Mucosa of gallbladder (tissue), 1 donor: ENCODE data around the gene TAF1B. TPM values are rescaled to one million over a fixed set of nuclear protein-coding genes. Genes with fewer than 3 reads are reported as not detected.
A peak's percentile ranks its signal among the peaks of the same experiment; 100 is the strongest.

Source experiments
- DNase-seq: peaks from one replicate; pipeline ENCODE4 v3.0.0-alpha.2; 2020; ENCODE audit warnings: low spot score
- total RNA-seq: library from RNA; stranded (reverse); gene quantifications from one replicate; pipeline ENCODE4 v1.2.1, GENCODE V29; 2021
- donor health status: DM: no; HTN: no; CAD: no.

TAF1B gene
- total RNA-seq, 1 donor from 2014 or later, result 14.8 TPM

DNA sequence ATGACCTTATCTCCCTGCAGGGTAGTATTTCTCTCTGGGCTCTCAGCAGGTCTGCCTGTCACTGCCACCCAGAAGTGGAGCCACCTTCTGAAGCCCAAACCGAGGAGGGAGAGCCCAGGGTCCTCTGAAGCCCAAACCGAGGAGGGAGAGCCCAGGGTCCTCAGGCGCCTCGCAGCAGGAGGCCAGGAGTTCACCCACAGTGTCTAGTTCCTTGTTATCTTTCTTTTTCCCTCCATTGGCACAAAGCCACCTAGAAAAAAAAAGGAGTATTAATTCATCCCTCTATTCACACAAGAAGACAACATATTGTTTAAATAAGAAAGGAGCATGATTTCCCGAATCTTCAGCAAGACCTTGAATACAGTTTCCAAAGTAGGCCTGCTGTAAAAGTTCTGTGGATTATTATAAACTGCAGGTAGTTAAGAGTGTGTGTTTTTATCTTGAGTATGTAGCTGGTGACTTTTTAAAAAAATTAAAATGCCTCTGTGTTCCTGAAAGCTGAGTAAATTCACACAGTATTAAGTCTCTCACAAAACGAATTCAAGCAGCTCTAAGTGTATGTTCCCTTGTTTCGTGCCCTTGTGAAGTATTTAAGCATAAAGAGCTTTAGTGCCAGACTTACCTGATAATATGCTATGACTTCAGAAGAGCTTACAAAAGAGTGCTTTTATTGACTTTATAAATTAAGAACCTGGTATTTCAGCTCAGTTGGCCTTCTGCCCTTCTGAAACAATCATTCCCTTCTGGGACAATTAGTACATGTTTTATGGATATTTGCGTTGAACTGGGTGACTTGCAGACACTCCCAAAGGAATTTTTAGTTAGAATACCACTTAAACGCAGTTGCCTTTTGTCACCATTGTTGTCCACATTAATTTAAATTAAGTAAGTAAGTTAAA lies 96.6 kb downstream of the TAF1B start:
- DNase-seq, result no peak

DNA sequence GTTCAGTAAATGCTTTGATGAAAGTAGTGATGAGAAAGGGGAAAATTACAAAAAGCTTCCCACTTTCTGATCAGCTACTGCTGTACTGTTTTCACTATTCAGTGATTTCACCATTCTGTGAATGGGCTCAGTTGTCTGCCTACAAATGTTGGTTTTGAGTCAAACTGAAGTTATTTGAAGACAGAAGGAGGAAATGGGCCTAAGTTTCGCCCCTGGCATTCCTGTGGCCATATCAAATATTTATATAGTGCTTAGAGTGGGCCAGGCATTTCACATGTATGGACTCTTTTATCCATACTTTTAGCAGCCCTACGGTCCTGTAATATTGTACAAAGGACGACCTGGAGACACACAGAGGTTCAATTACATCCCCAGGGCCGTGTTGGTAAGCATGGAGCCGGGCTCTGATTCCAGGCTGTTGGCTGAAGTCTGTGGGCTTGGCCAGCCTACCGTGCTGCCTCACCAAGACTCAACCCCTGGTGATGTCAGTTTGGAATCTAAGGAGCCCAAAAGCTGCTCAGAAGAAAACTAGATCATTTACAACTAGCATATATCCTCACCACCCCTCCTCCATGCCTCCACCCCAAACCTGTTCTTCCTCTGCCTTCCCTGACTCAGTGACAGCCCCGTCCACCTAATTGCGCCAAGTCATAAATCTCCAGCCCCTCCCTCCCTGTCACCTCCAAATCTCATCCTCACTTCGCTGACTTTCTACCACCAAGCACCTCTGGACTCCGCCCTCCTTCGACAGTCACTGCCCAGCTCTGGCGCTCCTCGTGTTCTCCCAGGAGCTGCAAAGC lies 98.1 kb downstream of the TAF1B start:
- no peak for DNase-seq

DNA sequence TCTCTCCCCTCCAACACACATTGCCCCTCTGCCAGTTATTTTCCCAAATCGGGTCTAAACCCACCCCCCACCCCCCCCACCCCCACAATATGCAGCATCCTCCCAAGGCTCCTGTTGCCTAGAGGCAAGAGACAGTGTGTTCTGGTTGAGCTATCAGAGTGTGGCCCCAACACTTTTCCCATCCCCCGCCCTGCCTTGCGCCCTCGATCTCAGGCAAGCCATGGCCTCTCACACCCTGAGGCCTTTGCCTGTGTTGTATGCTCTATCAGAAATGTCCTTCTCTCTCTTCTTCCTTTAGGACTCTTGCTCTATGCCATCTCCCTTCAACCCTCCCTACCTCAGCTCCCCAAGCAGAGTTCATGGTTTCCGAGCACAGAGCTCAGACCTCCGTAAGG lies 98.7 kb downstream of the TAF1B start:
- no peak for DNase-seq

DNA sequence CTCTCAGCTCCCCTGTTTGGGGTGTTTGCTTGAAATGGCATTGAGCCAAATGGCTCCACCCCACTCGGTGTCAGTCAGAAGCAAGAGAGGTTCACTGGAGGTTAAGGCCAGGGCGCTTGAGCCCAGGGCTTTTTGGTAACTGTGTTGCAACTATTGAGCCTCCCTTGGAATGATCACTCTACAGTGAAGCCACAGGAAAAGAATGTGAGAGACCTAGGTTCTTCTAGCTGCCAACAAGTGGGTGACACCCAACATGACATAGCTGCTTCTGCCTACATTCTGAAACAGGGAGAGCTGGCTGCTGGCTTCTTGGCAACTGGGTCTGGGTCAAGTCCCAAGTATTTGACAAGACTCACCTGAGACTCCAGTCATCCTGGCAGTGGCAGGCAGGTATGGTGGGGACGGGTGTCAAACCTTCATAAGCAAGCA lies 101.1 kb downstream of the TAF1B start:
- DNase-seq, result no peak

DNA sequence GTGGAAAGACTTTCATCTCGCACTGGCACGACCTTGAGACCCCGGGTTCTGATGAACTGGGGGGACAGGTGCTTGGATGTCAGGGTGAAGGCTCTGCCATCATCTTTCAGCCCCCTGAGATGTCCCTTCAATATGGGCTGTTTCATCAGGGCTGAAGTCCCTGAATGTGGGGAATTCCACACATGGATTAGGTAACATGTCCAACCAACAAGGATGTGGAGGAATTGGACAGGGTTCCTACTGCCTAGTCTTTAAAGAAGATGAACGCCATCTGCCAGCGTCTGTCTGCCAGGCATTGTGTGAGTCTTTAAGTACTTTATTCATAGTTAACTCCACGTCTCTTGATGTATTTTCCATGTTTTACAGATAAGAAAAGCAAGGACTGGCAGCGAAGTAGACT lies 102.3 kb downstream of the TAF1B start:
- DNase-seq, result no peak

DNA sequence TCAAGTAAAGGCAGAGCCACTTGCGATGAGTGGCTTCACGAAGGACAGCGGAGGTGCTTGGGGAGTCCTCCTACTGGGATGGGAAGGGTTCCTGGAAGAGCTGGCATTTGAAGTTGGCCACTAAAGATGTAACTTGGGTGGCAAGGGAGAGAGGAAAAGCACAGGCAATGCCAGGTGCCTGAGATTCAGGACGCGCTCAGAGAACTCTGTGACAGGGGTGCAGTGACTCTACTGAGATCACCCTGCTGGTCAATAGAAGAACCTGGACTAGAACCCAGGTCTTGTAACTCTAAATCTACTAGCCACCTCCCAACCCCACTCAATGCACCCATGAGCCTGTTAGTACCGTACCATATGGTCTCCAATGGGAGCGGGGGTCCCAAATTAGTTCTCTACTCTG lies 102.8 kb downstream of the TAF1B start:
- no peak for DNase-seq

DNA sequence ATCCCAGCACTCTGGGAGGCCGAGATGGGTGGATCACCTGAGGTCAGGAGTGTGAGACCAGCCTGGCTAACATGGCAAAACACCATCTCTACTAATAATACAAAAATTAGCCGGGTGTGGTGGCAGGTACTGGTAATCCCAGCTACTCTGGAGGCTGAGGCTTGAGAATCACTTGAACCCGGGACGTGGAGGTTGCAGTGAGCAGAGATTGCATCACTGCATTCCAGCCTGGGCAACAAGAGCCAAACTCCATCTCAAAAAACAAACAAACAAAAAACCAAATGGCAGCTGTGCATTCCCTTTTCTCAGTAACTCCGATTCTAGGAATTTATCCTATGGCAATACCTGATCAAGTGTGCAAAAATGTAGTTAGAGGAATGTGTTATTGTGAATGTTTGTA lies 103.5 kb downstream of the TAF1B start:
- no peak for DNase-seq

DNA sequence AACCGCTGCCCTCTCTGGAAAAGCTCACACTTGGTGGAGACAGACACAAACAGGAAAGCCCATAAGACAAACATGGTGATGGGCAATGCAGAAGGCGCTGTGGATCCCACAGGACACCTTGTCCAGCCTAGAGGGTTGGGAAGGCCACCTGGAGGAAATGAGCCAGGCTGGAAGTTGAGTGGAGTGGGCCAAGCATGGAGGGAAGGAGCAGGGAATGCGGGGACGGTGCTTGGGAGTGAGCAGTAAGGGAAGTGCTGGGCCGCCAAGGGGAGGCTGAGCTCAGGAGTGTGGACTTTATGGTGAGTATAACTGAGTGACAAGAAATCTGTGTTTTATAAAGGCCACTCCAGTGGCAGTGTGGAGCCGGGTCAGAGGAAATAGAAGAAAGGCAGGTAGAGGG lies 105.4 kb downstream of the TAF1B start:
- DNase-seq, result no peak

DNA sequence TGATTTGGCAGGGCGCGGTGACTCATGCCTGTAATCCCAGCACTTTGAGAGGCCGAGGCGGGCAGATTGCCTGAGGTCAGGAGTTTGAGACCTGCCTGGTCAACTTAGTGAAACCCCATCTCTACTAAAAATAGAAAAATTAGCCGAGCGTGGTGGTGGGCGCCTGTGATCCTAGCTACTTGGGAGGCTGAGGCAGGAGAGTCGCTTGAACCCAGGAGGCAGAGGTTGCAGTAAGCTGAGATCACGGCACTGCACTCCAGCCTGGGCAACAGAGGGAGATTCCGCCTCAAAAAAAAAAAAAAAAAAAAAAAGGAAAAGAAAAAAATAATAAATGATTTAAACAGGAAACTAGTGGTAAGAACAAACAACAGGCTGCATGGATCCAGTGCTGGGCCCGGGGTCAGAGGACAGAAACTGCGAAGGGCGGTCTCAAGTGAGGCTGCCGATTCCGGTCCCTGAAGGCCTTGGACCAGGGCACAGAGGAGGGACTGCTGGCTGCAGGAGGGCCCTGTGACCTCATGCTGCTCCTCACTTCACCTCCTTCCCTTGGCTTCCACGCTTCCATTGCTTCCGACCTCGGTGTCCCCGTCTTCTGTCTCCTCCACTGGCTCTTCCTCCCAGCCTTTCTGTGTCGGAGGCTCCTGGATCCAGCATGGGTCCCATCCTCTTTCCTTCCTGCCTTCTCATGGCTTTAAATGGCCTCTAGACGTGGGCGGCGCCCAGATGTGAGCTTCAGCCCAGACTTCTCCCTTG lies 106.1 kb downstream of the TAF1B start:
- DNase-seq, result no peak

DNA sequence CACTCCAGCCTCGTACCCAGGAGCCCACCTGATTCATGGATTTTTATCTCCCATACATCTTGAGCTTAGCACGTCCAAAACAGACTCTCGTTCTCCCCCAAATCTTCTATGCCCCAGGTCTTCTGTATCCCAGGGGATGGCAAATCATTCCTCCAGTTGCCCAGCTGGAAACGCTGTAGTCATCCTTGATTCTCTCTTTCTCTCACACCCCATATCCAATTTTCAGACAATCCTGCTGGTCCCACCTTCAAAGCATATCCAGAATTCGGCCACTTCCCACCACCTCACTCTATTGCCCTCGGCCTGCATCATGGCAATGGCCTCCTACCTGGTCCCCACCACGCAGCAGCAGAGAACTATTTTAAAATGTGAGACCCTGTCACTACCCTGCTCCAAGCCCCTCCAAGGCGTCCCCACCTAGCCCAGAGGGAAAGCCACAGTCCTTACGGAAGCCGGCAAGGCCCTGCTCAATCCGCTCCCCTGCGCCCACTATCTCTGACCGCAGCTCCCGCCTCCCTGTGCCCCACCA lies 106.8 kb downstream of the TAF1B start:
- no peak for DNase-seq

DNA sequence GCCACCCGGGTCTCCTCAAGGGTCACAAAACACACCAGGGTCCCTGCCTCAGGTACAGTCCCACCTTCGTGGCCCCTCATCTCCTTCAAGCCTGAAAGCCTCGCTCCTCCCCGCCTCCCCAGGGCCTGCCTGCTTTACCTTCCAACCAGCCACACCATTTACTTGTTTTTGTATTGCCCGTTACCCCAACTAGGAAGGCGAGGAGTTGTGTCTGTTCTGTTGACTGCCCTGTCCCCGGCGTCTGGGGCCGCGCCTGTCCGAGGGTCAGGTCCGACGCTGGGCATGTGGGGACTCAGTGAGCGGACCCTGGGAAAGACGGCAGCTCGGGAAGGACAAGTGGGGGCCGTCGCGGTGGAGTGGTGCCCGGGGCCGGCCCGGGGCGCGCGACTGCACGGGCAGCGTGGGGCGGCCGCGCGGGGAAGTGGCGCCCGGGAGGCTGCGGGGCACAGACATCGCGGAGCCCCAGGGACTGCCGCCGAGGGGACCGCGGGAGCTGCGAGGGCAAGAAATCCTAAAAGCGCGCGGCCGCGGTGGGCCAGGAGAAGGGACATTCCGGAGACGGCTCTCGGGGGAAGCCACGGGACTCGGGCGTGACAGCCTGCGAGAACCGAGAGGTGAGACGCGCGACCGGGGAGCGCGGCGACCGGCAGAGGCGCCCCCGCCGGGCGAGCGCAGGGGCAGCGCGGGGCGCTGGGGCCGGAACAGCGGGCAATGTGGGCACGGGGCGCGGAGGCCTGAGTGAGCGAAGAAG lies 107.4 kb downstream of the TAF1B start:
- DNase-seq, result peak; percentile 22

DNA sequence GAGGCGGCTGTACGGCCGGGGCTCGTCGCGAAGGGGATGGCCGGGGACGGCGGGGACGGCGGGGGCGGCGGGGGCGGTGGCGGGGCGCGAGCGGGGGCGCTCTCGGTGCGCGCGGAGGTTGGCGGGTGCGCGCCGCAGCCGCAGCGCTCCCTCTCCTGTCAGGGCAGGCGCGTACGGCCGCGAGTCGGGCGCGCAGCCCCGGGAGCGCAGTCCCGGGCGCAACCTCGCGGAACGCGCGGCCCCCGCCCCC lies 107.9 kb downstream of the TAF1B start:
- DNase-seq, result no peak

DNA sequence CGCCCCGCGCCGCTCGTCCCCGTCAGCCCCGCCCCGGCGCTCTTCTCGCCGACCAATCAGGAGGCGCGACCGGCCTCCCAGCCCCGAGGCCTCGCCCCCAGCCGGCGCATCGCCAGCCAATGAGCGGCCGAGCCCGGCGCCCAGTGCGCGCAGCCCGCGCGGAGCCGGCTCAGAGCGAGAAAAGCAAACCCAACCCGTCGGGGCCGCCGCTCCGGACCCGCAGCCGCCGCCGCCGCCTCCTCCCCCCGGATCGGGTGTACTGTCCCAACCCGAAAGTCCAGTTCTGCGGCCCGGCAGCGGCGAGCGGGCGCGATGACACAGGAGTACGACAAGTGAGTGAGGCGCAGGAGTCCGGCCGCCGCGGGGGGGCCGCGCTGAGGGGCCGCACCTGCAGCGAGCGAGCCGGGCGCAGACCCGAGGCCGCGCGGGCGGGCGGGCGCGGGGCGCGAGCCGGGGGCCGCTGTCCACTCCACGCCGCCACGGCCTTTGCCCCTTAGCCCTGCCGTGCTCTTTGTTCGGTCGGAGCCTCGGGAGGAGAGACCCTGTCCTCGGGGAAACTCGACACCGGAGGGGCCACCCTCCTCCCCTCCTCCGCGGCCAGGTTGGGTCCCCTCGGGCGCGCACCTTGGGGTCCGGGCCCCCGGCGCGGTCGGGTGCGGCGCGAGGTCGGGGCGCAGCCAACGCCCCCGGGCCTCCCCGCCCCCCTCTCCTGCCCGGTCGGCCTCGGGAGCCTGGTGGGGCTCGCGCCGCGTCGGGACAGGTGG lies 108.4 kb downstream of the TAF1B start, which contains the start of gene GRHL1:
Gene GRHL1 (plus strand): TSS at position 172 of the 764 bp plus-strand sequence. CDS start 141 bp downstream, at position 313.
- DNase-seq, result peak; percentile 93

DNA sequence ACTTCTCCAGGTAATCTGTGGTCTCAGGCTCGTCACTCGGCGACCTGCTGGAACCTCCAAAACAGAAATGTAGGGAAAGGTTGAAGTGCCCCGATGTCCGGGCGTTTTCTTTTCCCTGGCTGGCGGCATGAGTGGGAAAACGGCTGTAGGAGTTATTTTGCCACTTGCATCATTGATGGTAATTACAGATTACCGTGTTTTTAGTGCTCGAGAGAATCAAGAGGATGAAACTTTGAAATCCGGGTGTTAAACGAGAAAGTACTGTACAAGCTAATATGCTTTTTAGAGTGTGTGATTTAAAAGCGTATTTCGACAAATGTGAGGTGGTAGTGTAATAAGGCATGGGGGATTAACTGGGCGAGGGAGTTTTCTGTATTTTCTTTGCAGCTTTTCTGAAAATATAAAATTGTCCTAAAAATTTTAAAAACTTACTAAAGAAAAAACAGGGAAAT lies 109.0 kb downstream of the TAF1B start:
- no peak for DNase-seq

DNA sequence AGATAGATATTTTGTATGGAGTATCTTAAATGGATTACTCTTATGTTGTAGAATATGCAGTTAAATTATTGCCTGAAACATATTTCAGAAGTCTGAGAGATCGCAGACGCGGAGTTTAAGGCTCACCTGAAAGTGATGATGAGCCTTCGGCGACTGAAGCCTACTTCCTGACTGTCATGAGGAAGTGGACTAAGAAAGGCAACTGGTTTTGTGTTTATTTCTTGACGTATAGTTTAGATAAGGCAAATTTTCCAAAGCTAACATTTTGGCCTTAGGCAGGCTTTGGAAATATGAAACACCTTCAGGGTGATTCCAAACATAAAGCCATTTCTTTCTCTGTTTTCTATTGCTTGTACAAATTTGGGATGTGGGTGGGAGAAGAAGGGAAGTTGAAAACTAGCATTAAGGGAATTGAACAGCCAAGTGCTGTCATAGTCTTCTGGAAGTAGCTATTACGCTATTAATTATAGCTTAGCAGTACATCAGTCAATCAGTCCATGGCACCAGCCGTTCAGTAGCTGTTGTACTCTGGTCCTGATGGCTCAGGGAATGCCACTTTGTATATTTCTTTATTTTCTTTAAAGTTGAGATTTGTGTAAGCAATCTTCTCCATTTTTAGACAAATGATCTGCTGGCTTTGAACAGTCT lies 109.7 kb downstream of the TAF1B start:
- DNase-seq, result no peak

DNA sequence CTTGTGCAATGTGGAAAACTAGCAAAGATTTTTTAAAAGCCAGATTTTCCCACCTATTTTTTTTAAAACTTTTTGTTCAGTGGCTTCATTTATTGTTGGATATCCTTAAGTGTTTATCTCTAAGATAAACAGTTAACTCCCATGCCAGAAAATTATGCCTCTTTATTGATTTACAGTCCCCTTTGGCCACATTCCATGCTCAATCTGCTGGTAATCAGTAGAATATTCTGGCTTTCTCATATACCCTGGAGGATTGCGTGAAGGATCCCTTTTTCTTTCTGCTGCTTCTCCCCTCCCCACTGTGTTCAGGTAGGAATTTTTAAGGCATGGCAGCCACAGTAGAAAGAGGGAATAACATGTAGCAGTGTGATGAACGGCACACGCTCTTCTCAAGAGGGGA lies 110.9 kb downstream of the TAF1B start:
- no peak for DNase-seq

DNA sequence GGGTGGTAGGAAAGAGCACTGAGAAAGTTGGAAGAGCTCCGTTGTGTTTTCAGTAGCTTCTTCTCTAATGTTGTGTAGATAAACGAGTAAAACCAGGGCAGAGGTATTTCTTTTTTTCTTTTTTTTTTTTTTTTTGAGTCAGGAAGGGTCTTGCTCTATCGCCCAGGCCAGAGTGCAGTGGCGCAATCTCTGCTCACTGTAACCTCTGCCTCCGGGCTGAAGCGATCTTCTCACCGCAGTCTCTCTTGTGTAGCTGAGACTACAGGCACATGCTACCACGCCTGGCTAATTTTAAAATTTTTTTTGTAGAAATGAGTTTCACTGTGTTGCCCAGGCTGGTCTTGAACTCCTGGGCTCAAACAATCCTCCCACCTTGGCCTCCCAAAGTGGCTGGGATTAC lies 114.8 kb downstream of the TAF1B start:
- no peak for DNase-seq

DNA sequence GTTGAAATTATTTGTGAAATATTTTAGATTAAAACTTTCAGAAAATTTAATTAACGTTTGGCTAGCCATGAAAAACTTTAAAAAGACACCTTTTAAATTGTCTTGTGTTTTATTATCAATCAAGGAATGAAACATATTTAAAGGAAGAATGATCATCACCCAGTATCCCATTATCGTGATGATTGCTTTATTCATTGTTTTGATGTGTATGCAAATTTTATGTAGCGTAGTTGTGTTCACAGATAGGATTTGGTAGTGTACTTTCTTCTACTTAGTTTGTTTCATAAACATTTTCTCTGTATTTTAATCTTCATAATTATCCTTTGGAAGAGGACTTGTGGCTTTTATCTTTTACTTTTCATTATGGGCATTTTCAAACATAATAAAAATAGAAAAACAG lies 116.0 kb downstream of the TAF1B start:
- DNase-seq, result no peak

DNA sequence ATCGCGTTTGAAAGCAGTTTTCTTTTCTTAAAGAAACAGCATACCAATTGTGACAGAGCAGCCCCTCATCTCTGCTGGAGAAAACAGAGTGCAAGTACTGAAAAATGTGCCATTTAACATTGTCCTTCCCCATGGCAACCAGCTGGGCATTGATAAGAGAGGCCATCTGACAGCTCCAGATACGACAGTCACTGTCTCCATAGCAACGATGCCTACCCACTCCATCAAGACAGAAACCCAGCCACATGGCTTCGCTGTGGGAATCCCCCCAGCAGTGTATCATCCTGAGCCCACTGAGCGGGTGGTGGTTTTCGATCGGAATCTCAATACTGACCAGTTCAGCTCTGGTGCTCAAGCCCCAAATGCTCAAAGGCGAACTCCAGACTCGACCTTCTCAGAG lies 117.7 kb downstream of the TAF1B start:
- no peak for DNase-seq

DNA sequence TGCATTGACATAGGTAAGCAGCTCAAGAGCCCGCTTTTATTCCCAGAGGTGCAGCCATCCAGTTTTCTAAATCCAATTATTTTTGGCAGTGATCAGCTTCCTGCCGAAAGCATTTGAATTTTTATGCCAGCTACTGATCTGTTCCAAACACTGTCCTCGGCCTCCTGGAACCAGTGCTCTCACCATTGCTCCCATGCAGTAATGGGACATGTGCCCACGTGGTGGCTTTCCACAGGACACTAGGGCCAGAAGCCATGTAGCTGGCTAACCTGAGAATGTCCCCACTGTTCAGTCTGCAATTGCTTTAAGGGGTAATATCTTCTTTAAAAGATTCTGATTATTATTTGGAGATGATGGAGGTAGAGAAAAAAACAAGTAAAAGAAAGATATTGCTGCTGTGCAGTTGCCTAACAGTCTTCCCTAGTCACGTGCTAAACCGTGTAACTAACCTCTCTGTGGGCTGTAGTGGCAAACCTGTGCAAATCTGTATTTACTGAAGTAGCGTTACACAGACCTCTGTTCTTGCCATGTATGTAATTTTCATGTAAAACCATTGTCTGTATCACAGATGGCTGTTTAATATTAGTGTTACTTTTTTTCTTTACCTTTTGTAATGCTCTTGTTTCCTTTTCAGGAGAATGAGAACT lies 121.2 kb downstream of the TAF1B start:
- no peak for DNase-seq
